Panc1 (cell line): Measurements from ENCODE around the gene FILIP1L.

ENCODE experiments used
- CTCF ChIP-seq: fragments of 450-650 bp; IDR thresholded peaks from 2 replicates; pipeline ENCODE4 v1.5.1; 2017; ENCODE audit warnings: mild to moderate bottlenecking
- POLR2AphosphoS5 ChIP-seq: IDR thresholded peaks from 2 replicates; pipeline ENCODE4 v1.6.1; 2012; ENCODE audit warnings: mild to moderate bottlenecking, low read depth, low read length, moderate library complexity
- SIN3A ChIP-seq: IDR thresholded peaks from 2 replicates; pipeline ENCODE4 v1.6.1; 2012; ENCODE audit warnings: low read depth, mild to moderate bottlenecking, low read length, moderate library complexity, borderline replicate concordance; ENCODE audit not compliant: insufficient read depth

DNA sequence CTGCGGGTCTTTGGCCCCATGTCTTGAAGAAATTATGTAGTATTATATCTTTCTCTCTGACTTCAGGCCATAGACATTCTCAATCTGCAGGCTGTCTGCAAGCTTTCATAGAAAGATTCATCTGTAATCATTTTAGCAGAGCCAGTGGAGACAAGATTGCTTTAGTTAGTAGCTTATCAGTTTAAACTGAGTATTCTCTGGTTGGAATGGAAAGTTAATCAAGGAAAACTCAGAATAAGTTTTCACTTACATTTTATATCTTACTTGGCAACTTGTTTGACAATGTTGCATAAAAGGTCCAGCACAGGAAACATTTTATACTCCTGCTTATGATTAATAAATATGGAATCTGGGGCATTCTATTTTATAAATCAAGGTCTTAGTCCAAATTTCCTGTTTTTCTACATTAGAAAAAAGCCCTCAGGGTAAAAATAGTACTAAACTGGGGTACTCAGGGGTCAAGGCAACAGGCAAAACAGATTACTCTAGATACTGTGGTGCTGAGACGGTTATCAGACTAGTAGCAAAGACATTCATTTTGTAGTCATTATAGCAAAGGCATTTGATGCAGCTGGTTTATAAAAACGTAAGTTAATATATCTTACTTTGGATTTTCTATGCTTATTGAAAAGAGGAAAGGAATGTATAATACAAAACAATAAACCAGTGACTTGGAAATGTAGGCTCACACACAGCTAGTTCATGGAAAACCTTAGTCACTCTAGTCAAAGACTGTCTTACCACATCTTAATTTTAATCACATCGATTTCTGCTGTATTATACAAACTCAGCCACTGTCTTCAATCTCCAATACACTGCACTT lies 45.2 kb upstream of the FILIP1L start:
- TF ChIP-seq POLR2AphosphoS5 = no peak
- TF ChIP-seq CTCF = no peak
- TF ChIP-seq SIN3A = no peak
